Stimulated activated effector memory CD8-positive, alpha-beta T cell treated with anti-CD3 and anti-CD28 coated beads, Interleukin-12 subunit alpha, Interleukin-12 subunit beta, amount 100 ng/mL, for 72 hours (primary cell): ENCODE measurements around the gene LIPN.
"Not testable (repeated sequence)": the region's sequence is repeated elsewhere in the genome, so short reads cannot be mapped to it uniquely, and the experiment has no call there.

Source experiments
- ATAC-seq: fragments of 150-1000 bp; cut with Tn5 transposase; 2 replicates; pipeline ENCODE4 v1.10.0; 2021
- DNase-seq, 2 donors: peaks; one replicate each; pipeline ENCODE4 v3.0.0; 2021 to 2022; ENCODE audit warnings: low spot score in 2 of 2
- H3K27ac Mint-ChIP-seq: one replicate; pipeline ENCODE4 v1.8.0; 2022; ENCODE audit warnings: mild to moderate bottlenecking, mixed read lengths
- H3K36me3 Mint-ChIP-seq: one replicate; pipeline ENCODE4 v1.8.0; 2022; ENCODE audit warnings: mild to moderate bottlenecking, mixed read lengths
- H3K4me1 Mint-ChIP-seq: one replicate; pipeline ENCODE4 v1.8.0; 2022; ENCODE audit warnings: mixed read lengths
- H3K4me3 Mint-ChIP-seq: one replicate; pipeline ENCODE4 v1.8.0; 2022; ENCODE audit warnings: mild to moderate bottlenecking, mixed read lengths
- H3K9me3 Mint-ChIP-seq: one replicate; pipeline ENCODE4 v1.8.0; 2022; ENCODE audit warnings: mixed read lengths

The LIPN gene

GRCh38 chr10:88759366-88760101, at the start of gene LIPN:
Gene LIPN, plus strand, starts transcription at chr10:88760020. Its CDS starts 1,386 bp downstream, at chr10:88761406.
- no peak within 1 kb of the TSS for H3K4me3 Mint-ChIP-seq
- H3K9me3 Mint-ChIP-seq = no peaks in the 10 kb centered on the region
- no peak within 1 kb of the TSS for H3K27ac Mint-ChIP-seq
- ATAC-seq (no peak), DNase-seq (no peak)
- no peaks in the 10 kb centered on the region for H3K36me3 Mint-ChIP-seq
- H3K4me1 Mint-ChIP-seq = peaks cover 13% of the 10 kb centered on the region

- Mint-ChIP-seq H3K9me3 (no peaks in the 10 kb centered on the region), H3K27ac (no peak overlapping the region), H3K36me3 (no peaks in the 10 kb centered on the region), H3K4me1 (no peaks in the 10 kb centered on the region), H3K4me3 (no peak overlapping the region)
- ATAC-seq (no peak), DNase-seq (no peak)
These were observed 44.3 kb upstream of the LIPN start for GRCh38 chr10:88715517-88715916.

GRCh38 chr10:88721392-88721791, 38.4 kb upstream of the LIPN start:
- Mint-ChIP-seq H3K4me3 (no peak overlapping the region), H3K9me3 (no peaks in the 10 kb centered on the region), H3K4me1 (peaks cover 6% of the 10 kb centered on the region), H3K27ac (no peak overlapping the region), H3K36me3 (no peaks in the 10 kb centered on the region)
- no peak for DNase-seq
- no peak for ATAC-seq

- Mint-ChIP-seq H3K9me3 (no peaks in the 10 kb centered on the region), H3K4me3 (no peak overlapping the region), H3K27ac (no peak overlapping the region)
These were observed 34.0 kb upstream of the LIPN start for GRCh38 chr10:88725798-88726197.

GRCh38 chr10:88728107-88728763, 31.6 kb upstream of the LIPN start:
- peak; percentile 68 for ATAC-seq
- no peak overlapping the region for H3K27ac Mint-ChIP-seq
- H3K36me3 Mint-ChIP-seq = no peaks in the 10 kb centered on the region
- no peak overlapping the region for H3K4me3 Mint-ChIP-seq
- peak; percentile 42 to 84 for DNase-seq
- H3K9me3 Mint-ChIP-seq = no peaks in the 10 kb centered on the region
- H3K4me1 Mint-ChIP-seq = peaks cover 6% of the 10 kb centered on the region

More at GRCh38 chr10:88725798-88726197, 34.0 kb upstream of the LIPN start:
- DNase-seq (no peak), ATAC-seq (no peak)
- Mint-ChIP-seq H3K36me3 (no peaks in the 10 kb centered on the region), H3K4me1 (peaks cover 6% of the 10 kb centered on the region)

- no peak for ATAC-seq
- H3K4me3 Mint-ChIP-seq = no peak overlapping the region
These were observed 29.0 kb upstream of the LIPN start for GRCh38 chr10:88730864-88731263.

GRCh38 chr10:88731296-88731695, 28.5 kb upstream of the LIPN start:
- DNase-seq (no peak), ATAC-seq (no peak)
- Mint-ChIP-seq H3K9me3 (no peaks in the 10 kb centered on the region), H3K36me3 (no peaks in the 10 kb centered on the region), H3K4me1 (no peaks in the 10 kb centered on the region), H3K27ac (no peak overlapping the region), H3K4me3 (no peak overlapping the region)

More at GRCh38 chr10:88730864-88731263, 29.0 kb upstream of the LIPN start:
- Mint-ChIP-seq H3K36me3 (no peaks in the 10 kb centered on the region), H3K9me3 (no peaks in the 10 kb centered on the region), H3K4me1 (peaks cover 3% of the 10 kb centered on the region), H3K27ac (no peak overlapping the region)
- DNase-seq = no peak

- Mint-ChIP-seq H3K9me3 (no peaks in the 10 kb centered on the region), H3K4me1 (no peaks in the 10 kb centered on the region), H3K27ac (no peak overlapping the region)
These were observed 26.6 kb upstream of the LIPN start for GRCh38 chr10:88733215-88733614.

GRCh38 chr10:88735661-88736060, 24.2 kb upstream of the LIPN start:
- H3K4me1 Mint-ChIP-seq = no peaks in the 10 kb centered on the region
- no peak for ATAC-seq
- H3K4me3 Mint-ChIP-seq = no peak overlapping the region
- H3K36me3 Mint-ChIP-seq = no peaks in the 10 kb centered on the region
- H3K9me3 Mint-ChIP-seq = no peaks in the 10 kb centered on the region
- H3K27ac Mint-ChIP-seq = no peak overlapping the region
- no peak for DNase-seq

More at GRCh38 chr10:88733215-88733614, 26.6 kb upstream of the LIPN start:
- no peak overlapping the region for H3K4me3 Mint-ChIP-seq
- H3K36me3 Mint-ChIP-seq = no peaks in the 10 kb centered on the region
- DNase-seq = no peak
- no peak for ATAC-seq

- not testable (repeated sequence) for H3K27ac Mint-ChIP-seq, H3K4me1 Mint-ChIP-seq, H3K36me3 Mint-ChIP-seq, DNase-seq, ATAC-seq, H3K4me3 Mint-ChIP-seq, H3K9me3 Mint-ChIP-seq
These were observed 17.9 kb upstream of the LIPN start for GRCh38 chr10:88741921-88742320.

GRCh38 chr10:88742448-88742847, 17.4 kb upstream of the LIPN start:
- H3K36me3 Mint-ChIP-seq = no peaks in the 10 kb centered on the region
- no peak overlapping the region for H3K27ac Mint-ChIP-seq
- no peaks in the 10 kb centered on the region for H3K4me1 Mint-ChIP-seq
- no peak for DNase-seq
- ATAC-seq = no peak
- H3K9me3 Mint-ChIP-seq = peaks cover 4% of the 10 kb centered on the region
- no peak overlapping the region for H3K4me3 Mint-ChIP-seq

GRCh38 chr10:88744002-88744401, 15.8 kb upstream of the LIPN start:
- ATAC-seq = no peak
- no peaks in the 10 kb centered on the region for H3K4me1 Mint-ChIP-seq
- DNase-seq = no peak
- no peak overlapping the region for H3K4me3 Mint-ChIP-seq
- H3K36me3 Mint-ChIP-seq = no peaks in the 10 kb centered on the region
- no peak overlapping the region for H3K27ac Mint-ChIP-seq
- peaks cover 4% of the 10 kb centered on the region for H3K9me3 Mint-ChIP-seq

GRCh38 chr10:88745633-88746032, 14.2 kb upstream of the LIPN start:
- H3K4me3 Mint-ChIP-seq = no peak overlapping the region
- ATAC-seq (no peak), DNase-seq (no peak)
- H3K27ac Mint-ChIP-seq = no peak overlapping the region
- H3K9me3 Mint-ChIP-seq = peaks cover 4% of the 10 kb centered on the region
- no peaks in the 10 kb centered on the region for H3K36me3 Mint-ChIP-seq
- no peaks in the 10 kb centered on the region for H3K4me1 Mint-ChIP-seq

- Mint-ChIP-seq H3K27ac (no peak overlapping the region), H3K4me3 (no peak overlapping the region), H3K36me3 (no peaks in the 10 kb centered on the region), H3K9me3 (no peaks in the 10 kb centered on the region), H3K4me1 (peaks cover 6% of the 10 kb centered on the region)
- DNase-seq (no peak), ATAC-seq (no peak)
These were observed 5.5 kb upstream of the LIPN start for GRCh38 chr10:88754287-88754686.

- H3K4me3 Mint-ChIP-seq = no peak overlapping the region
- H3K4me1 Mint-ChIP-seq = peaks cover 13% of the 10 kb centered on the region
- H3K36me3 Mint-ChIP-seq = no peaks in the 10 kb centered on the region
- no peak overlapping the region for H3K27ac Mint-ChIP-seq
- ATAC-seq = peak; percentile 89
- no peaks in the 10 kb centered on the region for H3K9me3 Mint-ChIP-seq
- no peak for DNase-seq
These were observed 4.1 kb upstream of the LIPN start for GRCh38 chr10:88755753-88756152.

- DNase-seq (no peak), ATAC-seq (no peak)
- Mint-ChIP-seq H3K4me1 (peaks cover 13% of the 10 kb centered on the region), H3K27ac (no peak overlapping the region), H3K4me3 (no peak overlapping the region), H3K36me3 (no peaks in the 10 kb centered on the region), H3K9me3 (no peaks in the 10 kb centered on the region)
These were observed 3.2 kb upstream of the LIPN start for GRCh38 chr10:88756660-88757059.
